ENCODE measurements around the gene ABRACL. TPM values are rescaled to one million over a fixed set of nuclear protein-coding genes. Genes with fewer than 3 reads are reported as not detected.
A peak's percentile ranks its signal among the peaks of the same experiment; 100 is the strongest.

Gene ABRACL, protein sequence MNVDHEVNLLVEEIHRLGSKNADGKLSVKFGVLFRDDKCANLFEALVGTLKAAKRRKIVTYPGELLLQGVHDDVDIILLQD
- total RNA-seq, result 100 to 1,000 TPM; 147 to 155 TPM

DNA sequence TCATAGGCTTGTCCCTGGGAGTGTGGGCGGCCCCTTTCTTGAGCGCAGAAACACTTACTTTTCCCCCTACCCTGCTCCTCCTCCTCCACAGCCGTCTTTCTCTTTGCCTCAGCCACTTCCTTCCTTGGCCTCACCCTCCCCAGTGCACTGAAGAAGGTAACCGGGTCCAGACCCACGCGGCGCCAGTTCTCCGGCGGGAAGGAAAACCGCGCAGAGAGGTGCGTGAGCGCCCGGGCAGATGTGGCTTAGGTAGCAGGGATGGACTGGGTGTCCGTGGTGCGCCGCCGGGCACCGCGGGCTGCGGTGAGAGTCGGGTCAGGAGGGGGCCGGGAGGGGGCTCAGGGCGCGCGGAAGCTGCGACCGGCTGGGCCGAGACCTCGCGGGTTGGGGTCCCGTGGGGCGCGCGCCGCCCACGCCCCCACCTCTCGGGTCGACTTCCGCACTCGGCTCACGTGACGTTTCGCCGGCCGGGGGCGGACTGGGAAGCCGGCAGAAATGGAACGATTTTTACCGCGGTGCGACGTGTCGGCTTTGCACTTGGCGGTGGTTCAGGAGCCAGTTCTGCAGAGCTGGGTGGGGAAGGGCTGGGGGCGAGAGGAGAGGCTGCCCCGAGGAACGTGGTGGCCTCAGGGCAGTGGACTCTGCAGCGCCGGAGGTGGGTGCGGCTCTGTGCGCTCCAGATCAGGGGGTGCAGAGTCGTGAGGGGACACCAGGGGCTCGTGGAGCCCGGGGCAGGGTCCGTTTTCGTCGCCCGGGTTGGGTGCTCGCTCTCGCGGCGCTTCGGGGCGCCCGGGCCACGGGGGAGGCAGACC, at the start of gene ABRACL:
Gene ABRACL, plus strand, starts transcription at position 88 of the 812 bp plus-strand sequence. CDS start 5,416 bp downstream, outside the sequence.
- H3K9me3 Mint-ChIP-seq, result no peaks in the 10 kb centered on the region
- H3K36me3 Mint-ChIP-seq (ENCODE audit: low read depth), result peaks cover 10% of the 10 kb centered on the region
- DNase-seq (peak; percentile 95), ATAC-seq (peak; percentile 82)
- no peak within 1 kb of the TSS for H3K4me3 Mint-ChIP-seq
- H3K27me3 Mint-ChIP-seq, result no peaks in the 10 kb centered on the region
- H3K4me1 Mint-ChIP-seq (ENCODE audit: low read depth), result peaks cover 24% of the 10 kb centered on the region
- TF ChIP-seq, protein P1, sequence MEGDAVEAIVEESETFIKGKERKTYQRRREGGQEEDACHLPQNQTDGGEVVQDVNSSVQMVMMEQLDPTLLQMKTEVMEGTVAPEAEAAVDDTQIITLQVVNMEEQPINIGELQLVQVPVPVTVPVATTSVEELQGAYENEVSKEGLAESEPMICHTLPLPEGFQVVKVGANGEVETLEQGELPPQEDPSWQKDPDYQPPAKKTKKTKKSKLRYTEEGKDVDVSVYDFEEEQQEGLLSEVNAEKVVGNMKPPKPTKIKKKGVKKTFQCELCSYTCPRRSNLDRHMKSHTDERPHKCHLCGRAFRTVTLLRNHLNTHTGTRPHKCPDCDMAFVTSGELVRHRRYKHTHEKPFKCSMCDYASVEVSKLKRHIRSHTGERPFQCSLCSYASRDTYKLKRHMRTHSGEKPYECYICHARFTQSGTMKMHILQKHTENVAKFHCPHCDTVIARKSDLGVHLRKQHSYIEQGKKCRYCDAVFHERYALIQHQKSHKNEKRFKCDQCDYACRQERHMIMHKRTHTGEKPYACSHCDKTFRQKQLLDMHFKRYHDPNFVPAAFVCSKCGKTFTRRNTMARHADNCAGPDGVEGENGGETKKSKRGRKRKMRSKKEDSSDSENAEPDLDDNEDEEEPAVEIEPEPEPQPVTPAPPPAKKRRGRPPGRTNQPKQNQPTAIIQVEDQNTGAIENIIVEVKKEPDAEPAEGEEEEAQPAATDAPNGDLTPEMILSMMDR (IDR thresholded peaks at IDR 0.05), result no peak
- peak within 1 kb of the TSS; percentile 98 for H3K27ac Mint-ChIP-seq
- POLR2A ChIA-PET, result interaction anchor here (1.0 to 4.2 kb wide), 8 partner anchors 10 to 123 kb away, joined by 3 to 16 read pairs (median 4); no protein-coding TSS in a partner anchor
- intact Hi-C loops (cut with micrococcal nuclease), result no loop called here
- CTCF ChIA-PET, result interaction anchor here (0.7 to 1.6 kb wide), 5 partner anchors 40 to 336 kb away, joined by 3 to 4 read pairs (median 4); no protein-coding TSS in a partner anchor

DNA sequence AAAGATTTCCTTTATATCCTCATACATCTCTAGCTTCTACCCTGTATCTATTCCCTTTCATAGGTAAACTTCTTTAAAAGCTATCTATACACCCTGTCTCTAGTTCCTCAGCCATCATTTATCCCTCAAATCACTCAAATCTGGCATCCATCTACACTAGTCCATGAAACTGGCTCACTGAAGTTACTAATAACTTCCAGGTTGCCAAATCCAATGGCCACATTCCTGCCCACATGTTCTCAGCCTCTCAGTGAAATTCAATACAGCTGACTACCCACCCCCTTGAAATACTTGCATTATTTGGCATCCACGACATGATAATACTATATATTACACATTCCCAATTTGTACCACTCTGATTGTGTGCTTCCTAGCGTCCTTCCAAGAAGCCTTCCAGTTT, 49.2 kb upstream of the ABRACL start:
- Mint-ChIP-seq H3K4me3 (no peak overlapping the region), H3K4me1 (ENCODE audit: low read depth) (peaks cover 54% of the 10 kb centered on the region)

DNA sequence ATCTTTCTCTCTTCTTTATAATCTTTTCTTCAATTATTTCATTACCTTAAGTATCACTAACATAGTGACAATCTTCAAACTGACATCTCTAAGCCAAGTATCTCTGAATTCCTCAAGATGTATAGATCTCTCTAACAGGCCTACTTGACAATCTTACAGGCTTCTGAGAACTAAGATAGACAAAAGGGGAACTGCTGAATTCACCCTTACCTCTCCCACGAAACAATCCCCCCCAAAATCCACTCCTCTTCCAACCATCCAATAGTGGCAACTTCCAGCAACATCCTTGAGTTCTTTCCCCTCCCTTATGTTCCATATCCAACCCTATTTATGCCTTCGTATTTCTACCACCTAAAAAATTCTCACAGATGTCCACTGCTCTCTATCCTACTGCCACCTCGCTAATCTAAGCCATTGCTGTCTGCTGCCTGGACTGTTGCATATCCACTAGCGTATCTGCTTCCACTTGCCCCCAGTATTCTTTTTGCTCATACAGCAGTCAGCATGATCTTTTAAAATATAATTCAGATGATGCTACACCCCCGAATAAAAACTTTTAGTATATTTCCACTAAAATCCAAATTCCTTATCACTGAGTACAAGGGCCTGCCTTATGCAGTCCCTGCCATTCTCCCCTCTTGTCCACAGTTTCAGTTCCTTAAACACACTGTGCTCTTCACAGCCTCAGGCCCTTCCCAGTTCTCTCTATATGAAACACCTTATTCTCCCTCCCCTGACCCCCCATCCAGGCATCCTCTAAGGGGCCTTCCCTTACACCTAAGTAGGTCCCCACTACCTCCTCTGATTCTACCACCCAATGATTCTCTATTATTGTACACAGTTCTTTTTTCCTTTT, 48.5 kb upstream of the ABRACL start:
- no peaks in the 10 kb centered on the region for H3K9me3 Mint-ChIP-seq
- ChIA-PET CTCF (no interaction called here), POLR2A (no interaction called here)
- peaks cover 3% of the 10 kb centered on the region for H3K36me3 Mint-ChIP-seq (ENCODE audit: low read depth)
- peaks cover 48% of the 10 kb centered on the region for H3K4me1 Mint-ChIP-seq (ENCODE audit: low read depth)
- no peak overlapping the region for H3K4me3 Mint-ChIP-seq
- no peak for ATAC-seq
- intact Hi-C loops (cut with micrococcal nuclease), result loop anchor here (5.0 kb wide), 1 partner anchor 48 kb away; no protein-coding TSS in a partner anchor
- DNase-seq, result no peak
- H3K27me3 Mint-ChIP-seq, result no peaks in the 10 kb centered on the region
- TF ChIP-seq, protein P1 (IDR thresholded peaks at IDR 0.05), result no peak
- H3K27ac Mint-ChIP-seq, result no peak overlapping the region

More for the DNA sequence above, 49.2 kb upstream of the ABRACL start:
- no peak for ATAC-seq
- Mint-ChIP-seq H3K27ac (no peak overlapping the region), H3K27me3 (no peaks in the 10 kb centered on the region), H3K36me3 (ENCODE audit: low read depth) (peaks cover 4% of the 10 kb centered on the region), H3K9me3 (no peaks in the 10 kb centered on the region)
- POLR2A ChIA-PET, result no interaction called here
- DNase-seq, result no peak
- intact Hi-C loops (cut with micrococcal nuclease), result no loop called here
- CTCF ChIA-PET, result no interaction called here
- TF ChIP-seq, protein P1 (IDR thresholded peaks at IDR 0.05), result no peak

DNA sequence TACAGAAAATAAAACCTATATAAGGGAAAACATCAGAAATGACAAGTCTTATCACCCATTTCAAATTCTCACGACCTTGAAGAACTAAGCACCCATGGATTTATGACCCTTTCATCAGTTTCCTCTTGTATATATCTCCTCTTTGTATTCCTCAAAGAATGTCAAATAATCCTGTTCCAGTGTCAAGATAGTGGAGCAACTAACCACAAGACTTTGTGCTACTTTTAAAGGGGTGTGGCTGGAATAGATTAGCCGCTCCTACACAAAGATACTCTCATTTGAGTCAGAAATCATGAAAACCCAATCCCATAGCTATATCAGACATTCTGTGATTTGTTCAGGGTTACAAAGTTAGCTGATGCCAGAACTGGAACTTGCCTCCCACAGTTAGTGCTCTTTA, 47.1 kb upstream of the ABRACL start:
- POLR2A ChIA-PET, result interaction anchor here (1.0 kb wide), 1 partner anchor 50 kb away, joined by 3 read pairs; no protein-coding TSS in a partner anchor
- H3K36me3 Mint-ChIP-seq (ENCODE audit: low read depth), result peaks cover 2% of the 10 kb centered on the region
- peaks cover 38% of the 10 kb centered on the region for H3K4me1 Mint-ChIP-seq (ENCODE audit: low read depth)
- TF ChIP-seq, protein P1 (IDR thresholded peaks at IDR 0.05), result no peak
- H3K27ac Mint-ChIP-seq, result no peak overlapping the region
- CTCF ChIA-PET, result interaction anchor here (1.4 kb wide), 1 partner anchor 238 kb away, joined by 3 read pairs; no protein-coding TSS in a partner anchor
- intact Hi-C loops (cut with micrococcal nuclease), result loop anchor here (5.0 kb wide), 1 partner anchor 49 kb away; no protein-coding TSS in a partner anchor
- ATAC-seq (no peak), DNase-seq (no peak)
- no peak overlapping the region for H3K4me3 Mint-ChIP-seq
- no peaks in the 10 kb centered on the region for H3K27me3 Mint-ChIP-seq
- H3K9me3 Mint-ChIP-seq, result no peaks in the 10 kb centered on the region
